ENCODE measurements around the gene SDK1. TPM values are rescaled to one million over a fixed set of nuclear protein-coding genes. Genes with fewer than 3 reads are reported as not detected.

SDK1 gene
- total and polyA plus RNA-seq, 7 experiments from 2014 or later: 0.07 to 2.5 (median 0.54) TPM

- Mint-ChIP-seq H3K27me3 (peaks cover 0 to 8% (median 0%) of the 10 kb centered on the region in 5 donors), H3K36me3 (no peaks in the 10 kb centered on the region), H3K4me3 (no peak overlapping the region), H3K4me1 (no peaks in the 10 kb centered on the region), H3K9me3 (peaks cover 0 to 4% (median 0%) of the 10 kb centered on the region in 11 donors), H3K27ac (no peak overlapping the region)
- Histone ChIP-seq H3K27me3 (ENCODE audit: control insufficient read depth in 2 of 2, insufficient read depth in 2 of 2, low read length in 2 of 2) (no peaks in the 10 kb centered on the region), H3K9me3 (ENCODE audit: control insufficient read depth in 2 of 3, low read length in 3 of 3) (peaks cover 0 to 6% (median 0%) of the 10 kb centered on the region in 3 experiments), H3K27ac (ENCODE audit: low read depth, low read length) (no peak overlapping the region), H3K4me1 (ENCODE audit: control insufficient read depth in 2 of 2, insufficient read depth in 2 of 2, low read length in 2 of 2) (no peaks in the 10 kb centered on the region), H3K36me3 (ENCODE audit: control insufficient read depth in 2 of 3, insufficient read depth in 3 of 3, low read length in 3 of 3) (no peaks in the 10 kb centered on the region), H3K4me3 (ENCODE audit: low read length) (no peak overlapping the region)
- ChIA-PET POLR2A (no interaction called here), CTCF (no interaction called here)
- no peak for DNase-seq
- ATAC-seq: no peak
- intact Hi-C loops (cut with micrococcal nuclease): no loop called here
Measured at GRCh38 chr7:4269086-4269485, 968.0 kb downstream of the SDK1 start.

- ATAC-seq (no peak), DNase-seq (no peak)
- Mint-ChIP-seq H3K36me3 (peaks cover 0 to 3% (median 0%) of the 10 kb centered on the region in 5 donors), H3K9me3 (peaks cover 0 to 11% (median 5%) of the 10 kb centered on the region in 11 donors), H3K4me1 (no peaks in the 10 kb centered on the region), H3K27me3 (peaks cover 0 to 8% (median 4%) of the 10 kb centered on the region in 5 donors), H3K4me3 (no peak overlapping the region), H3K27ac (no peak overlapping the region)
- Histone ChIP-seq H3K4me1 (ENCODE audit: control insufficient read depth in 2 of 2, insufficient read depth in 2 of 2, low read length in 2 of 2) (no peaks in the 10 kb centered on the region), H3K4me3 (ENCODE audit: low read length) (no peak overlapping the region), H3K27me3 (ENCODE audit: control insufficient read depth in 2 of 2, insufficient read depth in 2 of 2, low read length in 2 of 2) (no peaks in the 10 kb centered on the region), H3K36me3 (ENCODE audit: control insufficient read depth in 2 of 3, insufficient read depth in 3 of 3, low read length in 3 of 3) (no peaks in the 10 kb centered on the region), H3K9me3 (ENCODE audit: control insufficient read depth in 2 of 3, low read length in 3 of 3) (peaks cover 0 to 13% (median 0%) of the 10 kb centered on the region in 3 experiments), H3K27ac (ENCODE audit: low read depth, low read length) (no peak overlapping the region)
- ChIA-PET CTCF (no interaction called here), POLR2A (no interaction called here)
- intact Hi-C loops (cut with micrococcal nuclease): no loop called here
Measured at GRCh38 chr7:4269746-4270145, 968.7 kb downstream of the SDK1 start.

- Histone ChIP-seq H3K27me3 (ENCODE audit: control insufficient read depth in 2 of 2, insufficient read depth in 2 of 2, low read length in 2 of 2) (no peaks in the 10 kb centered on the region), H3K4me1 (ENCODE audit: control insufficient read depth in 2 of 2, insufficient read depth in 2 of 2, low read length in 2 of 2) (no peaks in the 10 kb centered on the region), H3K36me3 (ENCODE audit: control insufficient read depth in 2 of 3, insufficient read depth in 3 of 3, low read length in 3 of 3) (no peaks in the 10 kb centered on the region), H3K27ac (ENCODE audit: low read depth, low read length) (no peak overlapping the region), H3K4me3 (ENCODE audit: low read length) (no peak overlapping the region), H3K9me3 (ENCODE audit: control insufficient read depth in 2 of 3, low read length in 3 of 3) (peaks cover 0 to 15% (median 0%) of the 10 kb centered on the region in 3 experiments)
- ChIA-PET POLR2A (no interaction called here), CTCF (no interaction called here)
- intact Hi-C loops (cut with micrococcal nuclease): no loop called here
- H3K27ac Mint-ChIP-seq: no peak overlapping the region
- ATAC-seq: no peak
- peaks cover 0 to 4% (median 0%) of the 10 kb centered on the region in 5 donors for H3K36me3 Mint-ChIP-seq
- peaks cover 0 to 15% (median 6%) of the 10 kb centered on the region in 11 donors for H3K9me3 Mint-ChIP-seq
- no peaks in the 10 kb centered on the region for H3K4me1 Mint-ChIP-seq
- no peak for DNase-seq
- H3K4me3 Mint-ChIP-seq: no peak overlapping the region
- H3K27me3 Mint-ChIP-seq: peaks cover 0 to 8% (median 3%) of the 10 kb centered on the region in 5 donors
Measured at GRCh38 chr7:4270268-4270667, 969.2 kb downstream of the SDK1 start.

- H3K27me3 ChIP-seq (ENCODE audit: control insufficient read depth in 2 of 2, insufficient read depth in 2 of 2, low read length in 2 of 2): no peaks in the 10 kb centered on the region
- ATAC-seq: no peak
- peaks cover 0 to 4% (median 0%) of the 10 kb centered on the region in 5 donors for H3K36me3 Mint-ChIP-seq
- H3K4me3 Mint-ChIP-seq: no peak overlapping the region
- H3K27ac ChIP-seq (ENCODE audit: low read depth, low read length): no peak overlapping the region
- POLR2A ChIA-PET: no interaction called here
- no peaks in the 10 kb centered on the region for H3K4me1 Mint-ChIP-seq
- intact Hi-C loops (cut with micrococcal nuclease): no loop called here
- H3K4me1 ChIP-seq (ENCODE audit: control insufficient read depth in 2 of 2, insufficient read depth in 2 of 2, low read length in 2 of 2): no peaks in the 10 kb centered on the region
- H3K9me3 Mint-ChIP-seq: peaks cover 0 to 15% (median 6%) of the 10 kb centered on the region in 11 donors
- H3K27ac Mint-ChIP-seq: no peak overlapping the region
- CTCF ChIA-PET: no interaction called here
- H3K4me3 ChIP-seq (ENCODE audit: low read length): no peak overlapping the region
- peaks cover 0 to 5% (median 0%) of the 10 kb centered on the region in 5 donors for H3K27me3 Mint-ChIP-seq
- no peak for DNase-seq
- H3K36me3 ChIP-seq (ENCODE audit: control insufficient read depth in 2 of 3, insufficient read depth in 3 of 3, low read length in 3 of 3): no peaks in the 10 kb centered on the region
- H3K9me3 ChIP-seq (ENCODE audit: control insufficient read depth in 2 of 3, low read length in 3 of 3): peaks cover 0 to 15% (median 0%) of the 10 kb centered on the region in 3 experiments
Measured at GRCh38 chr7:4270941-4271715, 970.1 kb downstream of the SDK1 start.

- no peak for DNase-seq
- Mint-ChIP-seq H3K27me3 (peaks cover 0 to 5% (median 0%) of the 10 kb centered on the region in 5 donors), H3K4me3 (no peak overlapping the region)
Measured at GRCh38 chr7:4271716-4272015, 970.6 kb downstream of the SDK1 start.

GRCh38 chr7:4272141-4272540 lies 971.1 kb downstream of the SDK1 start:
- peaks cover 0 to 15% (median 0%) of the 10 kb centered on the region in 3 experiments for H3K9me3 ChIP-seq (ENCODE audit: control insufficient read depth in 2 of 3, low read length in 3 of 3)
- ATAC-seq (no peak), DNase-seq (no peak)
- intact Hi-C loops (cut with micrococcal nuclease): no loop called here
- no peak overlapping the region for H3K4me3 ChIP-seq (ENCODE audit: low read length)
- H3K36me3 ChIP-seq (ENCODE audit: control insufficient read depth in 2 of 3, insufficient read depth in 3 of 3, low read length in 3 of 3): no peaks in the 10 kb centered on the region
- peaks cover 0 to 4% (median 0%) of the 10 kb centered on the region in 5 donors for H3K36me3 Mint-ChIP-seq
- H3K27me3 Mint-ChIP-seq: peaks cover 0 to 5% (median 0%) of the 10 kb centered on the region in 5 donors
- H3K9me3 Mint-ChIP-seq: peaks cover 0 to 18% (median 8%) of the 10 kb centered on the region in 11 donors
- no peak overlapping the region for H3K27ac Mint-ChIP-seq
- H3K4me1 ChIP-seq (ENCODE audit: control insufficient read depth in 2 of 2, insufficient read depth in 2 of 2, low read length in 2 of 2): no peaks in the 10 kb centered on the region
- ChIA-PET POLR2A (no interaction called here), CTCF (no interaction called here)
- H3K4me3 Mint-ChIP-seq: no peak overlapping the region
- no peaks in the 10 kb centered on the region for H3K4me1 Mint-ChIP-seq
- H3K27me3 ChIP-seq (ENCODE audit: control insufficient read depth in 2 of 2, insufficient read depth in 2 of 2, low read length in 2 of 2): no peaks in the 10 kb centered on the region
- no peak overlapping the region for H3K27ac ChIP-seq (ENCODE audit: low read depth, low read length)

More at GRCh38 chr7:4271716-4272015, 970.6 kb downstream of the SDK1 start:
- intact Hi-C loops (cut with micrococcal nuclease): no loop called here
- Mint-ChIP-seq H3K9me3 (peaks cover 0 to 15% (median 6%) of the 10 kb centered on the region in 11 donors), H3K27ac (no peak overlapping the region), H3K4me1 (no peaks in the 10 kb centered on the region), H3K36me3 (peaks cover 0 to 4% (median 0%) of the 10 kb centered on the region in 5 donors)
- Histone ChIP-seq H3K4me3 (ENCODE audit: low read length) (no peak overlapping the region), H3K4me1 (ENCODE audit: control insufficient read depth in 2 of 2, insufficient read depth in 2 of 2, low read length in 2 of 2) (no peaks in the 10 kb centered on the region), H3K9me3 (ENCODE audit: control insufficient read depth in 2 of 3, low read length in 3 of 3) (peaks cover 0 to 15% (median 0%) of the 10 kb centered on the region in 3 experiments), H3K27ac (ENCODE audit: low read depth, low read length) (no peak overlapping the region), H3K27me3 (ENCODE audit: control insufficient read depth in 2 of 2, insufficient read depth in 2 of 2, low read length in 2 of 2) (no peaks in the 10 kb centered on the region), H3K36me3 (ENCODE audit: control insufficient read depth in 2 of 3, insufficient read depth in 3 of 3, low read length in 3 of 3) (no peaks in the 10 kb centered on the region)
- POLR2A ChIA-PET: no interaction called here
- no peak for ATAC-seq
- CTCF ChIA-PET: no interaction called here

Data from naive thymus-derived CD4-positive, alpha-beta T cell (primary cell).